GM18508 (cell line): ENCODE results near the gene RAMP3.
"Not testable (repeated sequence)": the region's sequence is repeated elsewhere in the genome, so short reads cannot be mapped to it uniquely, and the experiment has no call there.

Experiments used
- ATAC-seq: cut with Tn5 transposase; IDR thresholded peaks from one replicate; pipeline ENCODE4 v1.9.1; 2021; ENCODE audit warnings: moderate number of reproducible peaks; ENCODE audit not compliant: insufficient read depth, unreplicated experiment

RAMP3 gene, protein sequence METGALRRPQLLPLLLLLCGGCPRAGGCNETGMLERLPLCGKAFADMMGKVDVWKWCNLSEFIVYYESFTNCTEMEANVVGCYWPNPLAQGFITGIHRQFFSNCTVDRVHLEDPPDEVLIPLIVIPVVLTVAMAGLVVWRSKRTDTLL

DNA sequence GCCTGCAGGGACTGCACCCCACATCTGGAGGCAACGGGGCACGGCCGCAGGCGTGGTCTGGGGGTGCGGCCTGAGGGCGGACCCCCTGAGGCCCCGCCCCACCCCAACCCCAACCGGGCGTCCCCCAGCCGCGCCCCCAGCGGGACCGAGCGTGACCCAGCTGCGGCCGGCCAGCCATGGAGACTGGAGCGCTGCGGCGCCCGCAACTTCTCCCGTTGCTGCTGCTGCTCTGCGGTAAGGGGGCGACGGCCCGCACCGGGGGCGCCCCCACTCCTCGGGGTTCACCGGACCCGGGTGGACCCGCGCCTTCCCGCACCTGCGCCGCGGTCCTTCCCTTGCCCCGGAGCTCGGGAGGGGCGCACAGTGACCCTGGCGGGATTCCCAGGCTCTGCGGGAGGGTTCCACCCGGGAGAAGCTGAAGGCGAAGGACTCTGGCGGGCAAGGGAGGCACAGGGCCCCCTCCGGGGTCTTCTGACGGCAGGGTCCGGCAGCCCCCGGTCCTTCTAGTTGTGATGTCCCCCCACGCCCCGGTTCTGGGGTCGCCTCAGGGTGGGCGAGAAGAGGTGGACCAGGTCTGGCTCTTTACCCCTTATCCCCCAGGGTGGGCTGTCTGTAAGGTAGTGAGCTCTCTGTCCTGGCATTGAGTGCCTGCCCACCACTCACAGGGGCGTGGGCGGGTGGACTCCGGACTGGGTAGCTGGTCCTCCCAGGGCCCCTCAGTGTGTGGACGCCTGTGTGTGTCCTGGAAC is at the start of gene RAMP3:
RAMP3 (plus strand) TSS at position 139 of the 749 bp plus-strand sequence; CDS start at position 177, 38 bp downstream.
- ATAC-seq: no peak

DNA sequence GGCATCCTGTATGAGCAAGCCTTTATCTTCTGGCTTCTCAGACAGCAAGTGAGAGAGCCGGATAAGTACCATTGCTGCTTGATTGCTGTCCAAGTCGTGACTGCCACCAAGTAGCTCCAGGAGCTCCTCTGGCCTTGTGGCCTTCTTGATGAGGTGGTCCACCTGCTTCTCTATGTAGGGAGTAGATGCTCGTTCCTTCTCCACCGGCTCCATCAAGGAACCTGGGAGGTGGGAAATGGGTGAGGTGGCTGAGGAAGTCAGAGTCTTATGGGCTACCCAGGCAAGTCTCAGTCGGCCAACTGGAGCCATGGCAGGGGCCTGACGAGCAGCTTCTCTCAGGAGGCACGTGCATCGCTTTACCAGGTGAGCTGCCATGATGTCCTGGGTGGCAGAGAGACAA is 48.7 kb upstream of the RAMP3 start:
- ATAC-seq: no peak

DNA sequence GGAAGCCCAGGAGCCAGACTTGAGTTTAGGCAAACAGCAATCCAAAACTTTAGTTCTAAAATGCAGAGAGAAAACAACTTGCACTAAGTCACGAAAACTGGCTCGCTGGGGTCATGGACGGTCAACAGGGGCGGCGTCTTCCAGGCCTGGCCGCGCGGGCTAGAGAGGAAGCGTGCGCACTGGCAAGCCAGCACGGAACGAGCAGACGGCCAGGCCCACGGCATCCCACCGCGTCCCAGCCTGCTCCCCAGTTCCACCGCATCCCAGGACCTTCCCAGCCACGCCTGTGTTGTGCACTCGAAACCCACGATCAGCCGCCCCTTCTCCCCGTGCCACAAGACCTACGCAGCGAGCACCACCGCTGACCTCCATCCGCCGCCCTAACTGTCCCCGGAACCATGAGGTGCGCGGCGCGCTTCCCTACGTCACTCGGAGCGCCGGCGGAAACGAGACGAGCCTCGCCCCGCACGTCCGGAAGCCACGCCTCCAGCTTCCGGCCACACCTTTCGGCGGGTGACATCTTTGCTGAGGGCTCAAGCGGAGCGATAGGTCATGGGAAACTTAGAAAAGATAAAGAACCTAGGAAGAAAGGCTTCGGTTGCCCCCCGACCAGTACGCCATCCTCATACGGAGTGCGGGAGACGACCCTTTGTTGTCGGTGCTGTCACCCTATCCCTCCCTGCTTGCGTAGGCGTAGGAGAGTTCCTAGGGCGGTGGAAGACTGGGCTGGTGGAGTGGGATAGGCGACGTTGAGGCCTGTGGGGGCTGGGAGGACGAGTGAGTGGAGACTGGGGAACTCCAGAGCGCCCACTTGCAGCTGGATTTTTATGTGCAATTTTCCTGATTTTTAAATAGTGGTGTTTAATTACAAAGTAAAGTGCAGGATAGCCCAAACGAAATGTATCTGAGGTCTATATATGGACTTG is 46.0 kb upstream of the RAMP3 start, which contains the start of gene TBRG4:
TBRG4 (minus strand) TSS at position 400 of the 926 bp plus-strand sequence. CDS start 2,460 bp downstream, outside the sequence.
- ATAC-seq: peak; percentile 66

DNA sequence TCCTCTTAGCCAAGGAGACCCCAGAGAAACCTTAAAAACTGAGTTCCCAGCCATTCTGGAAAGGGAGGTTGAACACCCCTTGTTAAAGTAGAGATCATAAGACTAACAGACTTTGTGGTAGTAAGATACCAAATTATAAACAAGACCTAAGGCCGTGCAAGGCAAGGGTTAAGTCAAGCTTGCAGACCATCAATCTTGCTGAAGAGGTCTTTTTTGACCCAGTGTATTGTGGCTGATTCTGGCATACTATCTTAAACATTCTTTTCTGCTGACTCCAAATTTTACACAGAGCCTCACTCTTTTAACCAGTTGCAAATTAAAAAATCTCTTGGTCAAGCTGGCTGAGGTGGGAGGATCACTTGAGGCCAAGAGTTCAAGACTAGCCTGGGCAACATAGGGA is 44.9 kb upstream of the RAMP3 start:
- ATAC-seq: no peak

DNA sequence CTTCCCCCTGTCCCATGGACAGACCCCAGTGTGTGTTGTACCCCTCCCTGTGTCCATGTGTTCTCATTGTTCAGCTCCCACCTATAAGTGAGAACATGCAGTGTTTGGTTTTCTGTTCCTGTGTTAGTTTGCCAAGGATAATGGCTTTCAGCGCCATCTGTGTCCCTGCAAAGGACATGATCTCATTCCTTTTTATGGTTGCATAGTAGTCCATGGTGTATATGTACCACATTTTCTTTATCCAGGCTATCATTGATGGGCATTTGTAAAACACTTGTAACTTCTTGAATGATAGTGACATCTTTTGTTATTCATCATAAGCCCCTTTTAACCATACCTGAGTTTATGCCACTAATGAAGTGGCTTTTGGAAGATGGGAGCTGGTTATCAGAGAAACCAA is 43.3 kb upstream of the RAMP3 start:
- ATAC-seq: not testable (repeated sequence)

DNA sequence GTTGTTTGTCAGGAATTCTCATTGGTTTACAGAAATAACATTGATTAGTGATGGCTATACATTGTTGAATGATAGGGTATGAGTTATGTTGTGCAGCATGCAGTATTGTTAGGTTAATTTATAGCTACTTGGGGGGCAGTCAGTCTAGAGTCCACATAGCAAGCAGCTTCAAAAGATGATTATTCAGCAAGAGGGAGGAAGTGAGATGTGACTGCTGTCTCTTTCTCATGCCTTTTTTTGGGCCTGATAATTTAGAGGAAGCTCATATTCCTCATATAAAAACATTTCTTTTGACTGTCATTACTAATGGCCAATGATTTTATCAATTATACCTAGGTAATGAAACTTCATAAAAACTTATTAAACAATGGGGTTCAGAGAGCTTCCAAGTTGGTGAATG is 42.7 kb upstream of the RAMP3 start:
- ATAC-seq: no peak

DNA sequence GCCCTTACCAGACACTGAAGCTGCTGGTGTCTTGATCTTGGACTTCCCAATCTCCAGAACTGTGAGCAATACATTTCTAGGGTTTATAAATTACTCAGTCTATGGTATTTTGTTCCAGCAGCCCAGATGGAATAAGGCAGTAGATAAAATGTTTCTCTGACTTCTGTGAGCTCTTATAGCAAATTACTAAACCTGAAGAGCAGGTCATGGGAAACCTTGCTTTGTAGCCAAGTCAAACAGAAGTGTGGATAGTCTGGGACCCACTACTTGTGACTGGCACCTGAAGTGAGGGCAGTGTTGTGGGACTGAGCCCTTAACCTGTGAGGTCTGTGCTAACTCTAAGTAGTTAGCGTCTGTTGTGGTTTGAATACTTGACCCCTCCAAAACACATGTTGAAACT is 41.5 kb upstream of the RAMP3 start:
- no peak for ATAC-seq

DNA sequence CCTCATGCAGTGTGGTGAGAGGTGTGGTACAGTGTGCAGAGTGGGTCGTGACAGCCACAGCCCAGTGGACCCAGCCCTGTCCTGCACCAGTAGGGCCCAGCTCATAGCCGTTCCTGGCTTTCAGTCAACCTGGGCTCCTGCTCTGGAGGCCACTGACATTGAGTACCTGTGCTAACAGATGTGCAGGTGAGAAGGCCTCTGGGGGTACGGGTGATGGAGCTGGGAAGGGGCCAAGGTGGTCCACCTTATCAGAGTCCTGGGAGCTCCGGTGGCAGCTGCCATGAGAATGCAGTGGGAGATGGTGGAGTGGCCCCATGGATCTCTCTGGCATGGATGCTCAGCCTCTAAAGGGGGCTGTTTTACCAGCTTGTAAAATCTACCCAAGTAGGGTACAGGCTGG is 40.0 kb upstream of the RAMP3 start:
- no peak for ATAC-seq

DNA sequence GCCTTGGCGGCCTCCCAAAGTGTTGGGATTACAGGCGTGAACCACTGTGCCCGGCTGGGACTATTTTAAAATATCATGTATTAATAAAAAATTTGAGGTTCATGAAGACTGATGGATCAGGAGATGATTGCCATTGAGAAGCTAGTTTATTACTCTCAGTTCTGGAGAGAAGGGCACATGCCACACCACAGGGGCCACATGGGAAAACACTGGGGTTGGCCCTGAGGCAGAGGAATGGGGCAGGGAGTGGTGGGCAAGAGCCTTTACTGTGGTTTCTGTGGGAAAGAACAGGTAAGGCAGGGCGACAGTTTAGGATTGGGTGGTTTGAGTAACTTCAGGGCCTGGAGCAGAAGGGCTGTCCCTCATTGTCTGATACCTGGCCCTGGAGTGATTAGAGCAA is 39.3 kb upstream of the RAMP3 start:
- no peak for ATAC-seq

DNA sequence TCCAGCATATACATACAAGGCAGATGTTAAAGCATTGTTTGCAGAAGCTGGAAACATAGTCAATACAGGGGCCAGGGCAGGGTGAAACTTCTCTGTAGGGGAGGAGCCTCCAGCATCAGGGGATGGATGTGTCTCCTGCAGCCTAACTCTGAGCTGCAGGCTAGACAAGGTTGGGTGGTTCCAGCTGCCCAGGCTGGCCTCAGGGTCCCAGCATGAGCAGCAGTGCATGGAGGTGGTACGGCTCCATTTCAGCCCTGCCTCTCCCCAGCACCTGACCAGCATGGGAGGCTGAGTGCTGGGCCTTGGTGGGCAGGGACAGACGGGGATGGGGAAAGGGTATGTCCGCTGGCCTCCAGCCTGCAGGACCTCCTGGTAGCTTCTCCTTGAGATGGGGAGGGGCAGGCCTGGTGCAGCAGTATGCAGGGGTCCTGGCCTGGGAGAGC is 38.7 kb upstream of the RAMP3 start:
- ATAC-seq: no peak

DNA sequence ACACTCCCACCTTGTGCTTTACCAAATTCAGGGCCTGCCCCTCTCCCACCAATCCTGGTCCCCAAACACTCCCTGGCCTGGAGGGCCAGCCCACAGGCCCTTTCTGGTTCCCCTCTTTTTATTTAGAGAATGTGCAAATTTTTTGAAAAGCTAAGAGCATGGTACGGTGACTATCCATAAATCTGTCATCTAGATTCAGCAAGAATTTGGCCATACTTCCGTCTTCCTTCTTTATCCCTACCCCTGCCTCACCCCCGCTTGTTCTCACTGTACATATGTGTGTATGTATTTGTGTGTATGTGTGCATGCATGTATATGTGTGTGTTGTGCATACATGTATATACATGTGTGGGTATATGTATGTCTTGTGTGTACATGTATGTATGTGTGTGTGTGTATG is 38.0 kb upstream of the RAMP3 start:
- no peak for ATAC-seq

DNA sequence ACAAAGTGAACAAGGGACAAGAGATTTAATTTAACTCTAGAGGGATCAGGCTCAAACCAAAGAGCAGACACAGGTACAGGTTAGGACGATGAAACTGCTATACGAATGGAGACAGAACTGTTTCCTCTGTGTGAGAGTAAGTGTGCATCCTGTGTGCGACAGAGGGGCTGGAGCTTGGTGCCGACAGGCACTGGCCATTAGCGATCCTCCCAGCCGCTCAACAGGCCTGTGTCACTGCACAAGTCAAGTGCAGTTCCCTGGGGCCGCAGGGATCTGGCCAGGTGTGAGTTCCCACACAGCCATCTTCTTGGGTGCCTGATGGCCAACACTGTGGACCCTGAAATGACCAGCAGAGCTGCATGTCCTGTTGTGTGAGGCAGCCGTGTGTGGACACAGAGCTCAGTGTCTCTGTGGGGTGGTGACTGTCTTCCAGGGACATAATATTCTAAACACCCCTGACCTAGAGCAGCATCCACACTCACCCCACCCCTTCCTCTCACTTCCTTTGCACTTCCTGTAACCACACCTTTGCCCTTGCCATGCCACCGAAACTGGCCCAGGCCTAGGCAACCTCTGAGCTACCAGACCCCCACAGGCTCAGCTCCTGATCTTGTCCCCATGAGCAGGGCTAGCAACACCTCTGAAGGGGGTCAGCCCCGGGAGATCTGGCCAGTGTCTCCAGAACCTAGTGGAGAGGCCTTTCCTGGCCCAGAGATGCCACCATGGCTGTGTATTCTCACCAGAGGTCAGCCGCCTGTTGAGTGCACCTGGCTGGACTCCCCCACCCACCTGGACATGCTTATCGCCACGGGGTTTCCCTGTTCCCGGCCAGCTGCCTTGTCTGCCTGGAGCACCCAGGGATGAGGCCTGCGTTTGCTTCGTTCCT is 34.4 kb upstream of the RAMP3 start:
- ATAC-seq: no peak

DNA sequence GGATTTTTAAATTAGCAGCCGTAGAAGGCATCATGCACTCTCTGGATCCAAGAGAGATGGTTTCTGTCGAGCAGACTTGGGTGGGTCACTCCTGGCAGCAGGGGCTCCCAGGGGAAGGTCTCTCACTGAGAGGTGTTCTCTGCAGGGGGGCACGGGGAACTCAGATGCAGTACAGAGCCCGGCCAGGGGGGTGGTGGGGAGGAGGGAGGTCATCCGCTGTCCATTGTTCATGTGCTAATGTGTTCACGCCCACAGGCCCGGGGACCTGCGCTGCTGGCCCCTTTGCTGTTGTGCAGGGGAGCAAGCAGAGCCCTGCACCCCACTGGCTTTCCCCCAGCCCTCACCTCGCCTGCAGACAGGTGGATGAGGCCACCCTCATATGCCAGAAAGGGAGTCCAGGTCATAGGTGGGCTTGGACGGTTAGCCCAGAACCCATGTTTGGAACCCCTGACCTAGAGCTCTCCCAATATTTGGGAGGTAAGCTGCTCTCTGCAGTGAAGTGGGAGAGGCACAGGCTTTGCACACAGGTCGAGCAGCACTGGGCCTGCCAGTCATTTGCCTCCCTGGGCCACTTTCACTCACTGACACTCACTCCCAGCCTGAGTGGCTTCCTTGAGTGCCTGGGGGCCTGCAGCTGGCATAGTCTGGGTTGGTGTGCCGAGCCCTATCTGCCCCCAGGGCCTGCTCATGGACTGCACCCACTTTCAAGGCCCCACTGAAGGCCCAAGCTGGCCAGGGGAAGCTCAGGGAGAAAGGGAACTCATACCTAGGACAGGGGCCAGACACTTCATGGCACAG is 33.5 kb upstream of the RAMP3 start:
- ATAC-seq: no peak

DNA sequence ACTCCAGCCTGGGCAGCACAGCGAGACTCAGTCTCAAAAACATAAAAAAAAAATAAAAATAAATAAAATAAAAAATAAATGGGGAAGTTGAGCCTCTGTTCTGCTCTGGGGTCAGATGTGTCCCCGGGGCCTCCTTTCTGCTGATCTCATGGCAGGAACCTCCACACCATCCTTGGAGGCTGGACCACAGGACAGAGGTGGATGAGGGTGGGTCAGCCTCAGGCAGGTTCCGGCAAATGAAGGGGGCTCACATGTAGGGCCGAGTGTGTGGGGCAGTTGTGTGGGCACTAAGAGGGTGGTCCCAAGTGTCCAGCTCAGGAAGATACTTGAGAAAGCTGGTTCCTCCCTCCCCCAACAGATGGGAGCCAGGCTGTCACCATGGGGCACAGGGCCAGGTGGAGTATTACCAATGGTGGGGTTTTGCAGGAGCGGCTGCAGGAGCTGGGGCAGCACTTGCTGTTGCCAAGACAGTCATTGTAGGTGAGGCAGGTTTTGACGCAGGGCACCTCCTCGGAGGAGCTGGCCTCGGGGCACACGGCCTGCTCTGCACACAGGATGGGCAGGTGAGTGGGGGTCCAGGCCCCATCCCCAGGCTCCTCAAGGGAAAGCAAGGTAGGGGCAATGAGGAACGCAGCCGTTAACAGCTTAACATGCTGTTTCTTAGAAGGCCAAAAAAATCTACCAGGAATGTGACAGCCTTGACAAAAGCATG is 32.2 kb upstream of the RAMP3 start:
- ATAC-seq: no peak

DNA sequence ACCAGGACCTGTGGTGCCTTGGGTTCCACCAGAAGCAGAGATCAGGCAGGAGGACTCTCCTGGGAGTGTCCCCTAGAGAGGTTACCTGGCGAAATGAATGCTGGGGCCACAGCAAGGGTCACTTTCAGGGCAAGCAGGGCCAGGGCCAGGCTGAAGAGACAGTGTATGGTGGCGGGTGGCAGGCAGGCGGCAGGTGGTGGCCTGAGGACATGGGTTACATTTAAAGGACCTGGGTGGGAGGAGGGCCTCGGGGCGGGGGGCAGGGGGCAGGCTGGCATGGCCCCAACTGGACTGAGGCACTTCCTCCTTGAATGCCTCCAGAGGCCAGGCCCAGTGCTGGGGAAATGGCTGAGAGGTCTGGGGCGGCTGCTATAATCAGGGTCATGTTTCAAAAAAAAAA is 31.4 kb upstream of the RAMP3 start:
- ATAC-seq: no peak

DNA sequence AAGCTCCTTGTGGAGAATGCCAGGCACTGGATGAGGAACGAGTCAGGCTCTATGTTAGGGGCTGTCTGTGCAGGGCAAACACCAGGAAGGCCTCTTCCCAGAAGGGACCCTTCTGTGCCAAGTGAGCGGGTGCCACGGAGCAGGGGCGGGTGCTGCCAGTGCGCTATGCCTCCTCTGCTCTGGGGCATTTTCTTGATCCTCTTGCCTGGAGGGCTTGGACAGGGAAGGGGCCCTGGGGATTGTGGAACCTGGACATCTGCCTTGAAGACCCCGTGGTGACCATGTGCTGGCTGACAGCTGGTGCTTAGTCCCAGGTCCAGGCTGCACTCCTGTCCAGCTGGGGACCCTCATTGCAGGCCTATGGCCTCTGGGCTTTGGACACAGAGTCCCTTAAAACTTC is 30.7 kb upstream of the RAMP3 start:
- ATAC-seq: no peak

DNA sequence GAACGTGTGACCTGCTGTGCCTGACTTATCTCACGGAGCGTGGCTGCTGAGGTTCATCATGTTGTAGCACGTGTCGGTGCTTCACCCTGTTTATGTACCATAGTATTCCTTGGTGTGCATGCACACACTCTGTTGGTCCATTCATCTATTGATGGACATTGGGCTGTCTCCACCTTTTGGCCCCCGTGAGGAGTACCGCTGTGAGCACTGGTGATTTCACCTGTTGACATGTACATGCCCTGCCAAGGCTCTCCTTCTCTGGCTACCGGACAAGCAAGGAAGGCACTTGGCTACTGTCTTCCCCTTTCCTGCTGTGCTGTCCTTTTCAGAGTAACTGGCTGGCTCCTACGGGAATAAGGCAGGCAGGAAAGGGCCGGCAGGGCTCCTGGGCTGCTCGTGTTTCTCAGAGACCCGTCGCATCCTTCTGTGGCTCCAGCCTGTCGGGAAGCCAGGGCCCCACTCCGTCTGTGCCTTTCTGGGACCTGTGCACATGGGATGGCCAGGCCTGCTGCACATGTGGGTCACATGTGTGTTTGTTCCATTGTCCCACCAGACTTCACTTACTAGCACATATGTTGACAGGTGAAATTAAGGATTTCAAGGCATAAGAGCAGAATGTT is 28.3 kb upstream of the RAMP3 start:
- no peak for ATAC-seq

DNA sequence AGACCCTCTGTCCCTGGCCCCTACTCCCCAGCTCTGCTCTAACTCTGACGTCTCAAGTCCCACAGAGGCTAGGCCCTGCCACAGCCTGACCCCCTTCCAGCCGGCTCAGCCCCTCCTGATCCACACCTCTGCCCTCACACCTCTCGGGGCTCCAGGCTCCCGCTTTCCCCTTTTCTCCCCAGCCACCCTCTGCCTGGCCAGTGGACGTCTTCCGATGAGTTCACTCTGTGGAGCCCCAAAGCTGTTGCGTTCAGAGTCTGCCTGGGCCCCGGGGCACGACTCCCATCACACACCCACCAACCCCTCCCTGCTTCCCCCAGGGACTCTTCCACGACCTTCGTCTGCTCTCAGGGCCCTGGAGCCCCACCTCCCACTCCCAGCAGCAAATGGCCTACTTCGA is 27.7 kb upstream of the RAMP3 start:
- ATAC-seq: no peak
